ENCODE measurements around the gene AHI1.

Gene AHI1

GRCh38 chr6:135497412-135498184 lies at the start of gene AHI1:
AHI1 (minus strand) TSS chr6:135497740; CDS start chr6:135492237, 5,503 bp downstream.
- peak; percentile 70 for DNase-seq

GRCh38 chr6:135546680-135547418 lies 49.3 kb upstream of the AHI1 start:
- no peak for DNase-seq

GRCh38 chr6:135546206-135546605 lies 48.7 kb upstream of the AHI1 start:
- DNase-seq = no peak

DNA sequence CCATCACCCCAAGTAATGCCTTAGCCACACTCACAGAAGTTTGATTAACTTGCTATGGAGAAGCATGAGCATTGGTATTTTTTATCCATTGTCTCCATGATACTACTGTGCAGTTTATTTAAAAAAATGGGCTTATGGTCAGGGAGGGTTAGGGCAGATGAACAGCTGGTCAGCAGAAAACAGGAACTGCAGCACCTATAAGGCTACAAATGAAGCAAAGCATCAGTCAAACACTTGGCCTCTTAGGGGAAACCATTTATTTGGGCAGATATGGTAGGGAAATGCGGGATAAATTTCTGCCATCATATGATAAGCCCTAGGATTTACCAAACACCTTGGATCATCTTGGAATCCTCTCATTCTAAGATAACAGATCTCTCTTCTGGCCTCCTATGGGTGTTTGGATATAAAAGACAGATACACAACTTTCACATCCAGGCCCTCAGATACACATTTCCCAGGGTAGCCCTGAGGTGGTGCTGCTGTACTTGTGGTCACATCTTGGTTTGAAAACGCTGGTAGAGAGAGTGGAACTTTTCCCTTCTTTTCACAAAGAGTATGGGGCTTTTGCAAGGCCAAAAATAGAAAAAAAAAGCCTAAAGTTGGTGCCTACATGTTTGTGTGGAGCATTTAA lies 42.8 kb upstream of the AHI1 start:
- DNase-seq = no peak

- no peak for DNase-seq
These were observed 40.3 kb upstream of the AHI1 start for GRCh38 chr6:135537741-135538301.

DNA sequence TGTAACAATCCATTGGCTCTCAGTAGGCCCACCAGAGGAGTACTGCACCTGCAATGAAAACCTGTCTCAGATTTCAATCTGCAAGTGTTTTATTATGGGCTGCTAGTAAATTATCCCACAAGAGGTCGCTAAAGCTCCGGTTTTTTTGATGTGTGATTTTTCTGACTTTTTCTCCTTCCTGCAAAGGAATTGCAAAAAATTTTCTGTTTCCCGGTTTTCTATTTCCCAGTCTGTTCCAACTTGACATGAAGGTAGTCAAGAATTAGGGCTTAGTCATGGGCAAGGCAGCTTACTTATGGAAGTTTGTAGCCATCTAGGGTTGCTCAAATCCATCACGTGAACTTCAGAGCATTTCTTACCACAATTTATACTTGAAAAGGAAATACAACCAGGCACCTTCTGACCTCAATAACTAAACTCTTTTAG lies 38.5 kb upstream of the AHI1 start:
- peak; percentile 26 for DNase-seq

DNA sequence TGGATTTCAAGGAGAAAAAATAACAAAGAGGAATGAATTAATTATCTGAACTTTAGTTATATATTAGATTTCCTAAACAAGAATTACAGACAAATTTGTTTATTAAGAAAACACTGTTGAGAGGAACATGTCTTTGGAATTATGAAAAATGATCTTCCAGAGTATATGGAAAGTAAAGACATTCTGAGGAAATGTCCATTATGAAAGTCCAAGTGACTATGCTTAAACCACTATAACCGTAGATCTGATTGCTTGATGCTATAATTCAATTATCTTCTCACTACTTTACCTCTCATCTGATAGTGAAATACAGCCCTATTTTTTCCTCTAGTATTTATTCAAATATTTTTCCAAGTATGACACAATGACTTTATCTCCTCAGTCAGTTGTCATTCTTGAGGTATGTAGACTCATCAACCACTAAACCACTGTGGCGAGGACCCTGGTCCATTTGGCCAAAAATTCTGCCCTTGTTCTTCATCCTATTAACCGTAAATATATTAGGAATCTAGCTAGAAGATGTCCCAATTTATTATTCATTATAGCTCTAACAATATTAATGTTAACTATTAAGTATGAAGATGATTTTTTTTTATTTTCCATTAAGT lies 37.3 kb upstream of the AHI1 start:
- no peak for DNase-seq

DNA sequence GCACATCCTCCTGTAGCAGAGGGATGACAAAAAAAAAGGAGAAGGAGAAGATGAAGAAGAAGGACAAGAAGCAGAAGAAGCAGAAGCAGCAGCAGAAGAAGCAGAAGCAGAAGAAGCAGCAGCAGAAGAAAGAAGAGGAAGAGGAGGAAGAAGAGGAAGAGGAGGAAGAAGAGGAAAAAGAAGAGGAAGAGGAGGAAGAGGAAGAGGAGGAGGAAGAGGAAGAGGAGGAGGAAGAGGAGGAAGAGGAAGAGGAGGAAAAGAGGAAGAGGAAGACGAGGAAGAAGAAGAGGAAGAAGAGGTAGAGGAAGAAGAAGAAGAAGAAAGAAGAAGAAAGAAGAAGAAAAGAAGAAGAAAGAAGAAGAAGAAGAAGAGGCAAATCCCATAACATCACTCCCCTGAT lies 35.0 kb upstream of the AHI1 start:
- no peak for DNase-seq

- no peak for DNase-seq
These were observed 34.5 kb upstream of the AHI1 start for GRCh38 chr6:135531954-135532490.

GRCh38 chr6:135530113-135530512 lies 32.6 kb upstream of the AHI1 start:
- no peak for DNase-seq

DNA sequence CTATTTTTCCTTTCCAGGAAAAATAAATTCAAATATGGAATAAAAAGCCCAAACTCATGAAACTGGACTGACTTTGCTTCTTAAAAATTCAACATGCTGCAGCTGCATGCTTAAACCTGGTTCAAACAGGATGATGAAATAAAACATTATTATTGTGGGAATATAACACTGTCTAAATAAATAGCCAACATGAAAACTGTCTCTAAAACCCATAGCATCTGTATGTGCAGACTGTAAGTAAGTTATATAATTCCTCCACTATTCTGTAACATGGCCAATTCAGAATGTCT lies 30.4 kb upstream of the AHI1 start:
- DNase-seq = no peak

DNA sequence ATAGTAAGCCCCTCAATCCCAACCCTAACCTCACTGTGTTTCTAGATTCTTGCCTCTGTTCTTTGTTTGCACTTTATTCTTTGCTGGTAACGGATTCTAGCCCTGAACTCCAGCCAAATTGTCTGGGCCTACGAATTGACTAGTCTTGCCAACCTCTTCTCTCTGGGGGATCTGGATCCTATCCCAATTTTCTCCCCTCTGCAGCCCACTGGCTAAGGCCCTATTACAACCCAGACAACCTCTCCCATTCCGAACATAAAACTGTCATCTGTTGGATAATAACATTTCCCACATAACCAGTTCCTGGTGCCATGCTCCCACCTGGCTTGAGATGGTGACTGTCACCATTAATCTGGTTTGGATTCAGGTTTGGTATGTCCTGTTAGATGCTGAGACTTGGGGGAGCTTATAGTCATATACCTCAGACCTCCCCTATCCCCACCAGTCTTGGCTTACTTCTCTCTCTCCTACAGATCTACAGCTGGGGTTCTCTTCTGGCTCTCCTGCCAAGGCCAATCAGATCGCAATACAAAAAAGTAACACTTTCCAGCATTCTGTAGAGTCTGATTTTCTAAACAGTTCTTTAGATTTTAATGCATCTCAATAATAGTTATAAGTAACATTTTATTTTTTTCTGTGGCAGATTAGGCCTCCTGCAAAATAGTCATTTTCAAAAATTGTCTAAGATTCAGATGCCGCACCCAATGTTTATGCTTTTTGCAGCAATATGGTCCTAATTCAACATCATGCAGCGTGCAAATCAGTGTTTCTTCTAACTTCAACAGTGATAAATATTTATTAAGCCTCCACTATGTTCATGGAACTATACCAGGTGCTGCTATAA lies 29.8 kb upstream of the AHI1 start:
- no peak for DNase-seq

- DNase-seq = no peak
These were observed 28.1 kb upstream of the AHI1 start for GRCh38 chr6:135525594-135525993.

DNA sequence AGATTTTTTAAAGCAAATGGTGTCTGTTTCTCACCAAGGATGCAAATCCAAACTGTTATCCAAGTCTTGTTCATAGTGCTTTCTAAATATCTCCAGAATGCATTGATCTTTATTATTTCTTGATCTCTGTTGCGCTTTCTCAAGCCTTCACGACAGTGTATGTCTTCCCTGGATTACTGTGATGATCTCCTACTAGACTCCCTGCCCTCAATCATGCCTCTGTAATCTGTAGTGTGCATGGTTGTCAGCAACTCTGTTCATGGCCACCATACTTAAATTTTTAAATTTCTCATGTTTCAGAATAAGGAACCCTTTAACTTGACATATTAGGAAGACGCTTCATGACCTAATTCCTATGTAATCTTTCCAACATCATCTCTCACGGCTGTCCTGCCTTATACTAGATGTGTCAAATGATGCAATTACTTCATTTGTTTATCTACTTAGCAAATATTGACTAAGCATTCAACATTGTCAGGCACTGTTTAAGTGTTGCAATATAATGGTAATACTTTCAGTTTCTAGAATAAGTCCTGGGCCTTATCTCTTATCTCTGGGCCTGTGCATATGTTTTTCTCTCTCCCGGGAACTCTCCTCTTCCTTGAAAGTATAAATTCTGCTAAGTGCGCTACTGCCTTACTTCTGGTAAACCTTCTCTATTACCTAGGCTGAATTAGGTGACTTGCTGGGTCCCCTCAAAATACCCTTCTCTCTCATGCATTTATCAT lies 25.6 kb upstream of the AHI1 start:
- DNase-seq = peak; percentile 7

DNA sequence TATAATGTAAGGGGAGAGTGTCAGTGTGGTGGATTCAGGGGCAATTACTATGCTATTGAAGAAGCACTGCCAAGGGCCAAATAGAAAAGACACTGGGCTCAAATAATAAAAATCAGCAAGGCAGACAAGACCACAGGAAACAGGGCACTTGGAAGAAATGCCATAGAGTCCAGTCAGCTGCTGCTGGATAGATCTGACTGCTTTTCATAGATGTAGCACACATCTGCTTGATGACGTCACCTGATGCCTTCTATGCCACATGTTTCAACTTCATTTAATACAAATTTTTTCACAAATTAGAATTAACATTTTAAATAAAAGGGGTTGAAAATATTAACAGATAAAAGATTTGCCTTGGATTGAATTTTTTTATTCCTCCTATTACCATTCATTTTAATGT lies 23.9 kb upstream of the AHI1 start:
- no peak for DNase-seq

GRCh38 chr6:135520781-135521180 lies 23.2 kb upstream of the AHI1 start:
- DNase-seq = no peak

DNA sequence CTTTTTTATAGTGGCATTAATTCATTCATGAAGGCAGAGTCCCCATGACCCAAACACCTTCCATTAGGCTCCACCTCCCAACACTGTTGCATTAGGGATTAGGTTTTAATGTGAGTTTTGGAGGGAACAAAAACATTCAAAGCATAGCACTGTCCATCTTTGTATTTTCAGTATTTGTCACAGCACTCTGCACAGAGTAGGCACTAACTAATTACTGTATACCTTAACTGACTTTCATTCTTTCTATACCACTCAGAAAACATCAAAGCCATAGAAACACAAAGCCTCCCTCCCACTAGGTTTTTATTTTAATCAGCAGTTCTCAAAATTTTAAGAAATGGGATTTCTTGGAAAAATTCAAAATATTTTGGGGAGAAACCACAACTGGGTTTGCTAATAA lies 21.8 kb upstream of the AHI1 start:
- no peak for DNase-seq

GRCh38 chr6:135517527-135517926 lies 20.0 kb upstream of the AHI1 start:
- DNase-seq = no peak

DNA sequence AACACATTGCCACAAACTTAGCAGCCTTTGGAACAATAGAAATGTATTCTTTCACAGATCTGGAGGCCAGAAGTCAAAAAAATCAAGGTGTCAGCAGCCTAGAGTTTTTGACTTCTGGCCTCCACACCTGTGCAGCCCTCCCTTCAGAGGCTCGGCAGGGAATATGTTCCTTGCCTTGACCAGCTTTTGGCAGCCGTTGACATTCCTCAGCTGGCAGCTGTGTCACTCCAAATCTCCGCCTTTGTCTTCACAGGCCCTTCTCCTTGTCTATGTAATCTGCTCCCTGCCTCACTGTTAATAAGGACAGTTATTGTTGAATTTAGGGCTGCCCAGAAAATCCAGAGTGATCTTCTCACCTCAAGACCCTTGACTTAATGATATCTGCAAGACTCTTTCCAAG lies 17.2 kb upstream of the AHI1 start:
- no peak for DNase-seq

DNA sequence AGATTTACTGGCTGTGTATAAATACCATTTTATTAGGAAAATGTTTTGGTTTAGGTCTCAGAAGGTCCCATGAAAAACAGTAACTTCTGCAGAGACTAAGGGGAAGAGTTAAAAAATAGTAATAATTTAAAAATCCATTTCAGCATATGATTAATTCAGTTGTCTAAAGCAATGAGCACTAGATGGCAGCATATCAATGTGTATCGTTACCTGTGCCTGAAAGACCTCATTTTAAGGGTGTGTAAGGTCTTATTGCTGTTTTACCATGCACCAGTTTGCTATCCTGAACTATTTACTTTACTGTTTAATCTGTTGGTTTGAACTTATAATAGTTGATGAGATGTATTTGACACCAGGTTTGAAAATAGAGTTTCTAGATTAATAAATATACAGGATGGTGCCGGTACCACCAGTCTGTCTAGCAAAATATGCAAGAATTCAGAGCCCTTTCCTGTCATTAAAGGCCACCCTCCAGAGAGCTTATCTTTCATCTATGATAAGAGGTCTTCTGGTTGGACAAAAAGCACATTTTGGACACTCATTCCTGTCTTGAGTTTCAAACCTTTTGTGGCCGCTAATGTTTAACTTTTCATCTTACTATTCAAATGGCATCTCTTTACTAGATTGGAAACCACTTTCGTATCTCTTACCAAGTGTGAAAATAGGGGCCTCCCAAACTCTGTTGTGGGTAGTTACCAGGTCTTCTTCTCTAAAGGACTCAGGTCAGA lies 8.9 kb upstream of the AHI1 start:
- DNase-seq = no peak

GRCh38 chr6:135505648-135506047 lies 8.1 kb upstream of the AHI1 start:
- DNase-seq = no peak

All from NCI-H526 treated with DMSO at 0.1 percent for 48 hours (cell line).